ENCODE measurements around the gene ELMO1.

Gene ELMO1

GRCh38 chr7:37349979-37350590 is 98.6 kb downstream of the ELMO1 start:
- DNase-seq (ENCODE audit: low read depth, low spot score) = no peak

GRCh38 chr7:37348982-37349381 is 99.7 kb downstream of the ELMO1 start:
- DNase-seq (ENCODE audit: low read depth, low spot score) = no peak

GRCh38 chr7:37346761-37347160 is 101.9 kb downstream of the ELMO1 start:
- peak; percentile 53 for DNase-seq (ENCODE audit: low read depth, low spot score)

GRCh38 chr7:37344886-37345579 is 103.6 kb downstream of the ELMO1 start:
- no peak for DNase-seq (ENCODE audit: low read depth, low spot score)

- DNase-seq (ENCODE audit: low read depth, low spot score) = no peak
Measured at GRCh38 chr7:37342688-37343471, 105.8 kb downstream of the ELMO1 start.

GRCh38 chr7:37342176-37342687 is 106.4 kb downstream of the ELMO1 start:
- DNase-seq (ENCODE audit: low read depth, low spot score) = no peak

- DNase-seq (ENCODE audit: low read depth, low spot score) = no peak
Measured at GRCh38 chr7:37341033-37341630, 107.5 kb downstream of the ELMO1 start.

GRCh38 chr7:37338966-37339365 is 109.7 kb downstream of the ELMO1 start:
- no peak for DNase-seq (ENCODE audit: low read depth, low spot score)

GRCh38 chr7:37337522-37337921 is 111.1 kb downstream of the ELMO1 start:
- DNase-seq (ENCODE audit: low read depth, low spot score) = no peak

- DNase-seq (ENCODE audit: low read depth, low spot score) = no peak
Measured at GRCh38 chr7:37336259-37336658, 112.4 kb downstream of the ELMO1 start.

GRCh38 chr7:37333075-37333474 is 115.6 kb downstream of the ELMO1 start:
- no peak for DNase-seq (ENCODE audit: low read depth, low spot score)

GRCh38 chr7:37332243-37333016 is 116.2 kb downstream of the ELMO1 start:
- DNase-seq (ENCODE audit: low read depth, low spot score) = no peak

GRCh38 chr7:37330775-37331174 is 117.9 kb downstream of the ELMO1 start:
- no peak for DNase-seq (ENCODE audit: low read depth, low spot score)

- no peak for DNase-seq (ENCODE audit: low read depth, low spot score)
Measured at GRCh38 chr7:37329940-37330339, 118.7 kb downstream of the ELMO1 start.

GRCh38 chr7:37327288-37327687 is 121.4 kb downstream of the ELMO1 start:
- DNase-seq (ENCODE audit: low read depth, low spot score) = no peak

- no peak for DNase-seq (ENCODE audit: low read depth, low spot score)
Measured at GRCh38 chr7:37323966-37324365, 124.7 kb downstream of the ELMO1 start.

GRCh38 chr7:37322831-37323230 is 125.8 kb downstream of the ELMO1 start:
- DNase-seq (ENCODE audit: low read depth, low spot score) = no peak

- no peak for DNase-seq (ENCODE audit: low read depth, low spot score)
Measured at GRCh38 chr7:37320848-37321468, 127.7 kb downstream of the ELMO1 start.

GRCh38 chr7:37320140-37320847 is 128.4 kb downstream of the ELMO1 start:
- no peak for DNase-seq (ENCODE audit: low read depth, low spot score)

- DNase-seq (ENCODE audit: low read depth, low spot score) = no peak
Measured at GRCh38 chr7:37318541-37318940, 130.1 kb downstream of the ELMO1 start.

All from ELF-1 (cell line).